ENCODE results near the gene PTPN1. TPM values are rescaled to one million over a fixed set of nuclear protein-coding genes. Genes with fewer than 3 reads are reported as not detected.

The PTPN1 gene
- total and polyA plus RNA-seq, 2 experiments from 2014 or later = 16.9 to 26.4 TPM

DNA sequence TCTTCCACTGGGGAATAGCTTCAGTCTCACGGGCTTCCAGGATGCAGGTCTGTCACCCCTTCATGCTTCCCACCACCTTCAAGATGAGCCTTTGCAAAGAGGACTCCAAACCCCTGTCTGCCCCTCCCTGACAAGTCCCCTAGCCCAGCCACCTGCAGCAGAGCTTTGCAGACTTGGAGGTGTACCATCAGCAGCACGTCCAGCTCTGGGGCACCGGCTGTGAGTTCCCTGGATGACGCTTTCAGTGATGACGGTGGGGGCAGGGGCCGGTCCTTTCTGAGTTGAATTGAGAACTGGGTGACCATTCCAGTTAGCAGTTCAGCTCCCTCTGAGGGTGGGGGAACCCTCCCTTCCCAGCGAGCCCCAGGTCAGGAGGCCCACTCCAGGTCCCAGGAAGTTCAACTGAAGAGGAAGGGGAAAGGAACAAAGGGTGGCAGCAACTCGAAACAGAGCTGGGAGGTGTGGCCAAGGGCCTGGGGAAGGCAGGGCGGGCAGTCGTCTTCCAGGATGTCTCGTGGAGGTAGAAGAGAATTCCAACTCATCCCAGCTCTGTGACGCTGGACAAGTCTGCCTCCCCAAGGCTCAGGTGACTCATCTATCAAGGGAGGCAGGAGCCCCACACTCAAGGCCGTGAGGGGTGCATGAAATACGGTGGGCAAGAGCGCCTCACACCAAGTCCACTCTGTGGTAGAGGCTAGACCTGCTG, 86.0 kb downstream of the PTPN1 start:
- no peaks in the 10 kb centered on the region for H3K27me3 ChIP-seq (ENCODE audit: insufficient read depth)
- H3K4me2 ChIP-seq = no peak overlapping the region
- Mint-ChIP-seq H3K4me1 (peaks cover 11% of the 10 kb centered on the region), H3K4me3 (no peak overlapping the region), H3K36me3 (ENCODE audit: low read depth) (no peaks in the 10 kb centered on the region), H3K27me3 (ENCODE audit: insufficient read depth, low read depth, poor library complexity) (peaks cover 4% of the 10 kb centered on the region), H3K27ac (peak overlapping the region; percentile 50; the same call in 1 of the 2 replicates), H3K9me3 (no peaks in the 10 kb centered on the region)
- H2AFZ ChIP-seq = no peak overlapping the region
- no peak overlapping the region for H3K27ac ChIP-seq (ENCODE audit: low read depth)
- DNase-seq (ENCODE audit: low spot score) (peak; percentile 44), ATAC-seq (peak; percentile 17; the same call in 2 of the 3 replicates)
- TF ChIP-seq ZNF114 (CRISPR knock-in tag; IDR thresholded peaks at IDR 0.05) = no peak
- TF ChIP-seq, protein P1, sequence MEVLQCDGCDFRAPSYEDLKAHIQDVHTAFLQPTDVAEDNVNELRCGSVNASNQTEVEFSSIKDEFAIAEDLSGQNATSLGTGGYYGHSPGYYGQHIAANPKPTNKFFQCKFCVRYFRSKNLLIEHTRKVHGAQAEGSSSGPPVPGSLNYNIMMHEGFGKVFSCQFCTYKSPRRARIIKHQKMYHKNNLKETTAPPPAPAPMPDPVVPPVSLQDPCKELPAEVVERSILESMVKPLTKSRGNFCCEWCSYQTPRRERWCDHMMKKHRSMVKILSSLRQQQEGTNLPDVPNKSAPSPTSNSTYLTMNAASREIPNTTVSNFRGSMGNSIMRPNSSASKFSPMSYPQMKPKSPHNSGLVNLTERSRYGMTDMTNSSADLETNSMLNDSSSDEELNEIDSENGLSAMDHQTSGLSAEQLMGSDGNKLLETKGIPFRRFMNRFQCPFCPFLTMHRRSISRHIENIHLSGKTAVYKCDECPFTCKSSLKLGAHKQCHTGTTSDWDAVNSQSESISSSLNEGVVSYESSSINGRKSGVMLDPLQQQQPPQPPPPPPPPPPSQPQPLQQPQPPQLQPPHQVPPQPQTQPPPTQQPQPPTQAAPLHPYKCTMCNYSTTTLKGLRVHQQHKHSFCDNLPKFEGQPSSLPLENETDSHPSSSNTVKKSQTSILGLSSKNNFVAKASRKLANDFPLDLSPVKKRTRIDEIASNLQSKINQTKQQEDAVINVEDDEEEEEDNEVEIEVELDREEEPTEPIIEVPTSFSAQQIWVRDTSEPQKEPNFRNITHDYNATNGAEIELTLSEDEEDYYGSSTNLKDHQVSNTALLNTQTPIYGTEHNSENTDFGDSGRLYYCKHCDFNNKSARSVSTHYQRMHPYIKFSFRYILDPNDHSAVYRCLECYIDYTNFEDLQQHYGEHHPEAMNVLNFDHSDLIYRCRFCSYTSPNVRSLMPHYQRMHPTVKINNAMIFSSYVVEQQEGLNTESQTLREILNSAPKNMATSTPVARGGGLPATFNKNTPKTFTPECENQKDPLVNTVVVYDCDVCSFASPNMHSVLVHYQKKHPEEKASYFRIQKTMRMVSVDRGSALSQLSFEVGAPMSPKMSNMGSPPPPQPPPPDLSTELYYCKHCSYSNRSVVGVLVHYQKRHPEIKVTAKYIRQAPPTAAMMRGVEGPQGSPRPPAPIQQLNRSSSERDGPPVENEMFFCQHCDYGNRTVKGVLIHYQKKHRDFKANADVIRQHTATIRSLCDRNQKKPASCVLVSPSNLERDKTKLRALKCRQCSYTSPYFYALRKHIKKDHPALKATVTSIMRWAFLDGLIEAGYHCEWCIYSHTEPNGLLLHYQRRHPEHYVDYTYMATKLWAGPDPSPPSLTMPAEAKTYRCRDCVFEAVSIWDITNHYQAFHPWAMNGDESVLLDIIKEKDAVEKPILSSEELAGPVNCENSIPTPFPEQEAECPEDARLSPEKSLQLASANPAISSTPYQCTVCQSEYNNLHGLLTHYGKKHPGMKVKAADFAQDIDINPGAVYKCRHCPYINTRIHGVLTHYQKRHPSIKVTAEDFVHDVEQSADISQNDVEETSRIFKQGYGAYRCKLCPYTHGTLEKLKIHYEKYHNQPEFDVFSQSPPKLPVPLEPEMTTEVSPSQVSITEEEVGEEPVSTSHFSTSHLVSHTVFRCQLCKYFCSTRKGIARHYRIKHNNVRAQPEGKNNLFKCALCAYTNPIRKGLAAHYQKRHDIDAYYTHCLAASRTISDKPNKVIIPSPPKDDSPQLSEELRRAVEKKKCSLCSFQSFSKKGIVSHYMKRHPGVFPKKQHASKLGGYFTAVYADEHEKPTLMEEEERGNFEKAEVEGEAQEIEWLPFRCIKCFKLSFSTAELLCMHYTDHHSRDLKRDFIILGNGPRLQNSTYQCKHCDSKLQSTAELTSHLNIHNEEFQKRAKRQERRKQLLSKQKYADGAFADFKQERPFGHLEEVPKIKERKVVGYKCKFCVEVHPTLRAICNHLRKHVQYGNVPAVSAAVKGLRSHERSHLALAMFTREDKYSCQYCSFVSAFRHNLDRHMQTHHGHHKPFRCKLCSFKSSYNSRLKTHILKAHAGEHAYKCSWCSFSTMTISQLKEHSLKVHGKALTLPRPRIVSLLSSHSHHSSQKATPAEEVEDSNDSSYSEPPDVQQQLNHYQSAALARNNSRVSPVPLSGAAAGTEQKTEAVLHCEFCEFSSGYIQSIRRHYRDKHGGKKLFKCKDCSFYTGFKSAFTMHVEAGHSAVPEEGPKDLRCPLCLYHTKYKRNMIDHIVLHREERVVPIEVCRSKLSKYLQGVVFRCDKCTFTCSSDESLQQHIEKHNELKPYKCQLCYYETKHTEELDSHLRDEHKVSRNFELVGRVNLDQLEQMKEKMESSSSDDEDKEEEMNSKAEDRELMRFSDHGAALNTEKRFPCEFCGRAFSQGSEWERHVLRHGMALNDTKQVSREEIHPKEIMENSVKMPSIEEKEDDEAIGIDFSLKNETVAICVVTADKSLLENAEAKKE (CRISPR knock-in tag; IDR thresholded peaks at IDR 0.05) = no peak
- TF ChIP-seq NANOG (IDR thresholded peaks at IDR 0.05; ENCODE audit: borderline replicate concordance) = no peak
- no peak for TF ChIP-seq EZH2 (IDR thresholded peaks at IDR 0.05; ENCODE audit: low read depth, unreplicated experiment)
- TF ChIP-seq EZH2phosphoT487 (IDR thresholded peaks at IDR 0.05; ENCODE audit: unreplicated experiment) = no peak
- TF ChIP-seq STAT1 (IDR thresholded peaks at IDR 0.05; ENCODE audit: unreplicated experiment) = no peak
- no peak for TF ChIP-seq CREB1 (CRISPR knock-in tag; IDR thresholded peaks at IDR 0.05; ENCODE audit: low read depth)
- TF ChIP-seq, protein P2, sequence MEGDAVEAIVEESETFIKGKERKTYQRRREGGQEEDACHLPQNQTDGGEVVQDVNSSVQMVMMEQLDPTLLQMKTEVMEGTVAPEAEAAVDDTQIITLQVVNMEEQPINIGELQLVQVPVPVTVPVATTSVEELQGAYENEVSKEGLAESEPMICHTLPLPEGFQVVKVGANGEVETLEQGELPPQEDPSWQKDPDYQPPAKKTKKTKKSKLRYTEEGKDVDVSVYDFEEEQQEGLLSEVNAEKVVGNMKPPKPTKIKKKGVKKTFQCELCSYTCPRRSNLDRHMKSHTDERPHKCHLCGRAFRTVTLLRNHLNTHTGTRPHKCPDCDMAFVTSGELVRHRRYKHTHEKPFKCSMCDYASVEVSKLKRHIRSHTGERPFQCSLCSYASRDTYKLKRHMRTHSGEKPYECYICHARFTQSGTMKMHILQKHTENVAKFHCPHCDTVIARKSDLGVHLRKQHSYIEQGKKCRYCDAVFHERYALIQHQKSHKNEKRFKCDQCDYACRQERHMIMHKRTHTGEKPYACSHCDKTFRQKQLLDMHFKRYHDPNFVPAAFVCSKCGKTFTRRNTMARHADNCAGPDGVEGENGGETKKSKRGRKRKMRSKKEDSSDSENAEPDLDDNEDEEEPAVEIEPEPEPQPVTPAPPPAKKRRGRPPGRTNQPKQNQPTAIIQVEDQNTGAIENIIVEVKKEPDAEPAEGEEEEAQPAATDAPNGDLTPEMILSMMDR (conservative IDR thresholded peaks at IDR 0.05; ENCODE audit: low read depth in 2 of 2) = no peak
- TF ChIP-seq POLR2AphosphoS5 (IDR thresholded peaks at IDR 0.05; ENCODE audit: low read depth) = no peak
- TF ChIP-seq JUNB (IDR thresholded peaks at IDR 0.05; ENCODE audit: unreplicated experiment) = no peak
- TF ChIP-seq, protein P3, sequence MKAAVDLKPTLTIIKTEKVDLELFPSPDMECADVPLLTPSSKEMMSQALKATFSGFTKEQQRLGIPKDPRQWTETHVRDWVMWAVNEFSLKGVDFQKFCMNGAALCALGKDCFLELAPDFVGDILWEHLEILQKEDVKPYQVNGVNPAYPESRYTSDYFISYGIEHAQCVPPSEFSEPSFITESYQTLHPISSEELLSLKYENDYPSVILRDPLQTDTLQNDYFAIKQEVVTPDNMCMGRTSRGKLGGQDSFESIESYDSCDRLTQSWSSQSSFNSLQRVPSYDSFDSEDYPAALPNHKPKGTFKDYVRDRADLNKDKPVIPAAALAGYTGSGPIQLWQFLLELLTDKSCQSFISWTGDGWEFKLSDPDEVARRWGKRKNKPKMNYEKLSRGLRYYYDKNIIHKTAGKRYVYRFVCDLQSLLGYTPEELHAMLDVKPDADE (IDR thresholded peaks at IDR 0.05) = no peak
- TF ChIP-seq, protein P4, sequence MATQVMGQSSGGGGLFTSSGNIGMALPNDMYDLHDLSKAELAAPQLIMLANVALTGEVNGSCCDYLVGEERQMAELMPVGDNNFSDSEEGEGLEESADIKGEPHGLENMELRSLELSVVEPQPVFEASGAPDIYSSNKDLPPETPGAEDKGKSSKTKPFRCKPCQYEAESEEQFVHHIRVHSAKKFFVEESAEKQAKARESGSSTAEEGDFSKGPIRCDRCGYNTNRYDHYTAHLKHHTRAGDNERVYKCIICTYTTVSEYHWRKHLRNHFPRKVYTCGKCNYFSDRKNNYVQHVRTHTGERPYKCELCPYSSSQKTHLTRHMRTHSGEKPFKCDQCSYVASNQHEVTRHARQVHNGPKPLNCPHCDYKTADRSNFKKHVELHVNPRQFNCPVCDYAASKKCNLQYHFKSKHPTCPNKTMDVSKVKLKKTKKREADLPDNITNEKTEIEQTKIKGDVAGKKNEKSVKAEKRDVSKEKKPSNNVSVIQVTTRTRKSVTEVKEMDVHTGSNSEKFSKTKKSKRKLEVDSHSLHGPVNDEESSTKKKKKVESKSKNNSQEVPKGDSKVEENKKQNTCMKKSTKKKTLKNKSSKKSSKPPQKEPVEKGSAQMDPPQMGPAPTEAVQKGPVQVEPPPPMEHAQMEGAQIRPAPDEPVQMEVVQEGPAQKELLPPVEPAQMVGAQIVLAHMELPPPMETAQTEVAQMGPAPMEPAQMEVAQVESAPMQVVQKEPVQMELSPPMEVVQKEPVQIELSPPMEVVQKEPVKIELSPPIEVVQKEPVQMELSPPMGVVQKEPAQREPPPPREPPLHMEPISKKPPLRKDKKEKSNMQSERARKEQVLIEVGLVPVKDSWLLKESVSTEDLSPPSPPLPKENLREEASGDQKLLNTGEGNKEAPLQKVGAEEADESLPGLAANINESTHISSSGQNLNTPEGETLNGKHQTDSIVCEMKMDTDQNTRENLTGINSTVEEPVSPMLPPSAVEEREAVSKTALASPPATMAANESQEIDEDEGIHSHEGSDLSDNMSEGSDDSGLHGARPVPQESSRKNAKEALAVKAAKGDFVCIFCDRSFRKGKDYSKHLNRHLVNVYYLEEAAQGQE (IDR thresholded peaks at IDR 0.05; ENCODE audit: unreplicated experiment) = no peak
- no peak for TF ChIP-seq ZNF331 (CRISPR knock-in tag; IDR thresholded peaks at IDR 0.05; ENCODE audit: low read depth)
- H3K4me1 ChIP-seq (ENCODE audit: insufficient read depth) = no peaks in the 10 kb centered on the region
- no peaks in the 10 kb centered on the region for H3K36me3 ChIP-seq (ENCODE audit: insufficient read depth)
- H3K79me2 ChIP-seq (replicated peaks; ENCODE audit: insufficient read depth) = no peaks in the 10 kb centered on the region
- H3F3A ChIP-seq (replicated peaks; ENCODE audit: low read depth) = no peaks in the 10 kb centered on the region
- H3K9me2 ChIP-seq (ENCODE audit: insufficient read depth) = no peaks in the 10 kb centered on the region
- no peaks in the 10 kb centered on the region; the same call in 1 of the 2 replicates for H4K20me1 ChIP-seq (replicated peaks; ENCODE audit: insufficient read depth)
- no peak overlapping the region for H3K4me3 ChIP-seq

Data from GM23338 (cell line).